ENCODE results near the gene TAGLN2.

TAGLN2 gene

DNA sequence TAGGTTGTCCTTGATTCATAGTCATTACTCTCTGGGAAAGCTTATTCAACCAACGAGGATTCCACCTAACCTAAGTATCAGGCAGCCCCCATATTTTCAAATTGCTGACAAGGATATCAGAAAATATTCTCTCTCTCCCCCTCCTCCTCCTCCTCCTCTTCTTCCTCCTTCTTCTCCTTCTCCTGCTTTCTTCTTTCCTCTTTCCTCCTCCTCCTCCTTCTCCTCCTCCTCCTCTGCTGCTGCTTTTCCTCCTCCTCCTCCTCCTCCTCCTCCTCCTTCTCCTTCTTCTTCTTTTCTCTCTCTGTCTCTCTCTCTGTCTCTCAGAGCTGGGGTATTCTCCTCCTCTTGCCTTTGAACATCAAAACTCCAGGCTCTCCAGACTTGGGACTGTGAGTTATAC is 22.6 kb upstream of the TAGLN2 start:
- no peak for DNase-seq

- no peak for DNase-seq
These were observed 21.2 kb upstream of the TAGLN2 start for GRCh38 chr1:159946242-159947187.

DNA sequence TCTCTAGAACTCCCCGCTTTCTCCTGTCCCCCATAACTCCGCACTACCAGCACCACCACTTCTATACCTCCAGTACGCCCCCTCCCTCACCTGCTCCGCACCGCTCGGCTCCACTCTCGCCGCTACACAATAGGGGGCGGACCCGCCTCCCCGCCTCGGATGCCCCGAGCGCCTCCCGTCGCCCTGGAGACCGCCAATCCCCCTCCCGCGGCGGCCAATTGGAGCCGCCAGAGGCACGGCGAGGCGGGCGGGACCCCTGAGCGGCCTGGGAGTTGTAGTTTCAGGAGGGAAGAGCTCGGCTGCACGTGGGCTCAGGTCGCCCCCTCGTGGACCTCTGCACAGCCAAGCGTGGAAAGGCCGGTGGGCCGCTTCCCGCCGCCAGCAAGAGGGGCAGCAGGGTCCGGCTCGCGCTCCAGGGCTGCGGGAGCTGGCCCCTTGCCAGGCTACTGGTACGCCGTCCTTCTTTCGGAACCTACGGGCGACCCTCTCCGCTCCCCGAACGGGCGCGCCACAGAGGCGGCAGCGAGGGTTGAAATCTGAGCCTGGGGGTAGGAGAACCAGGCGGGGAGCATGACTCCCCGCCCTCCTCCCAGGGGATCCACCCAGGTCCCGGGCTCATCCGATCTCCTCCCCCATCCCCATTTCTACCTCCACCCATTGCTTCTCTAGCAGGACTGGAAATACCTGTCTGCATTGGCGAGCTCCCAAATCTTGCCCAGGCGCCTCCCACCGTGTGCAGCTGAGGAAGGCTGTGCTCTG is 20.4 kb upstream of the TAGLN2 start, which contains the start of gene IGSF9:
IGSF9 (minus strand) TSS at position 131 of the 759 bp plus-strand sequence. CDS start 2,159 bp downstream, outside the sequence.
- peak; percentile 96 for DNase-seq

GRCh38 chr1:159944623-159945455 is 19.5 kb upstream of the TAGLN2 start:
- DNase-seq, result peak; percentile 49

DNA sequence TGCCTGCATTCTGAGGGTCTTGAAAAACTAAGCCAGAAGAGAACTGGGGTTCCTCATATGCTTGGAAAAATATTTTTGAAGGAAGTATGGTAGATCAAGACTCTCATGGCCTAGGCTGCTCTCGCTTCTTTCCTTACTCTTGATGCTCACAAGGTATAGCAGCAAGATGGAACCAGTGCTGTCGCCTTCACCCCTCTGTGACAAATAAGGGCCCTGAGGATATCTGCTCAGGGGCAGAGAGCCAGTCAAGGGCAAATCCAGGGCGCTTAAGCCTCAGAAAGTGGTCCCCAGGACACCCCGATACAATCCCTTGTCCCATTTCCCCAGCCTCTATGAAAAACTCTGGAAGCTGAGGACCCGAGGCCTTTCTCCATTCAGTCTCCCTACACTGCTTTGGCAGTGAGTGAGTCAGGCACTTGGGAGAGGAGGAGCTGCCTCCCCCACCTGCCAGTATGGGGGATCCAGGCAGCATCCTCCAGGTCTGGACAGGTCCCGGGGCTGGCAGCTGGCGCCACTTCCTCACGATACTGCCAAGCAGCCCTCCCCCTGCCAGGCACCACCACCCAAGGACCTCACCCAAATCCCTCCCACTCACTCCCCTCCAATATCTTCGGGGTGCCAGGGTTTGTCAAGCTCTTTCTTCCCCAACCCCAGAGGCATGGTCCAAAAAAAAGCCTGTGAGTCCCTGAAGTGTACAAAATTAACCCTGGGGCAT is 18.8 kb upstream of the TAGLN2 start:
- DNase-seq, result peak; percentile 86

DNA sequence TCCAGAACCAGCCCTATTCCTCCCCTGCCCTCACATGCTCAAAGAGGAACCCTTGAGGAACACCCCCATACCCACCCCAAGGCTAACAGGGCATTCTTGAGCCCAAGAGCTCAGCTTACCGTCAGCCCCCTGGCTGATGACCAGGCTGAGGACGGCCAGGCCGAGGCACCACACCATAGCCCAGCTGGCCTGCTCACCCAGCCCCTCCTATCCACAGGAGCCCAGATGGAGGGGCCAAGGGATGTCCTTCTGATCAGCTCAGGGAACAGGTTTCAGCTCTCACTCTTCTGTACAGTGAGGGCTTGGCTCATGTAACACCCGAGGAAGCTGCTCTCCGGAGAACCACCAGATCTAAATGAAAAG is 18.0 kb upstream of the TAGLN2 start:
- DNase-seq, result no peak

DNA sequence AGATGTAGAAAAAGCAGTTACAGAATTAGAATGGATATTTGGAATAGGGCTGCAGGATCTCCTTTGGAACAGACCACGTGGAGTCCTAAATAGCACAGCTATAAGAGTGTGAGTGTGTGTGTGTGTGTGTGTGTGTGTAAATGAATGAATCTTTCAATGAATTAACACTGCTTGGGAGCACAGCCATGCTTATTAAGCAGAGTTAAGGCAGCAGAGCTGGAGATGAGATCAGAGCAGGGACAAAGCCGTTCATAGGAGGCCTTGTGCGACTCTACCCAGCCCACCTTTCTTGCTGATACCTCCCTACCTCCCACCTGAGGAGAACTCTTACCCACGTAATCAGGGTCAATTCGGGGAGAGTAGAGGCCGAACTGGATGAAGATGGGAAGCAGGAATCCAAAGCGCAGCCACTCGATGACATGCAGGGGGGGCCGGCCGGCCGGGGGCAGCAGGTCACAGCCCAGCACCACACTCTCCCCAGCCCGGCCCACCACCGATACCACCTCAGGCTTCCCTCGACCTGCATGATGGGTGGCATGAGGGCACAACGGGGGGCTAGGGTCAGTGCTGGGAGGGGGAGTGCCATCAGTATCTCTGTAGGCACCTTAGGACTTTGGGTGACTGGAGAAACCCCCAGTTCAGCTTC is 17.4 kb upstream of the TAGLN2 start:
- DNase-seq, result no peak

DNA sequence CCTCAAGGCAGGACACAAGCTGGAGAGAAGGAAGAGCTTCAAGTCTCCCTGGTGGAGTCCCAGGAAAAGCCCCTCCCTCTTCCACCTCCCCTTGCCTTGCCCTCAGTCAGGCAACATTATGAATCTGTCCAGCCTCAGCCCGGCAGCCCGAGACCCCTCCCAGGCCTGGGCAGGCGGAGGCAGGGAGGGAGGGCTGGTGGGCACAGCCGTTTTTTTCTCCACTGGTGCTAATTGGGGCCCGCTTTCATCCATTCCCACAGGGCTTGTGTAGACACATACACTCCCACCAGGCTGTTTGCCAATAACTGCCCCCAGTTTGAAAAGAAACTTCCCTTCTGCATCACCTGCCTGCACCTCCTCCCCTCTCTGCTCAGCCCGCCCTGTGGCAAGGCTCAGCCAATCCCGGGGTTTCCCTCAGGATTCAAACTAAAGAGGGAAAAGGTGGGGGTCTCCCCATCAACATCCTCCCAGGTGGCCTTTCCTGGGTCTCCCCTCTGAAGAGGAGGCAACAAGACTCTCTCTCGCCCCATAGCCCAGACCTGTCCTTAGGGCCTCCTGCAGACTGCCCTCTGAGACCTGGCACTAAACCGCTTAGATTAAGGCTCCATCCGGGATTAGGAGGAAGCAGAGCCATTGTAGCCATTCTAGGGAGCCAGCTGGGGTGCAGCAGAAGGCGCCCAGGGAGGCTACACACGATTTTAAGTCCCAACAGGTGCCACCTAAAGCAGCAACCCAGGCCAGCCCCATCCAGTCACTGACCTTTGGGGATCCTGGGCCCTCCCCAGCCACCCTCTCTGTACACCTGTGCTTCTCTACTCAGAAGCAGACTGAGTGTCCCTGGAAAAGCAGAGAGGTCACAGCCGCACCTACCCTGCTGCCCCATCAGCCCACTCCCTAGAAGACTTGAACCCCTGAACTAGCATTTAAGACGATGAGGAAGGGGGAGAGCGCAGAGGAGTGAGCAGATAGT is 16.6 kb upstream of the TAGLN2 start:
- DNase-seq, result peak; percentile 88

- DNase-seq, result peak; percentile 31
These were observed 15.8 kb upstream of the TAGLN2 start for GRCh38 chr1:159941141-159941540.

- DNase-seq, result no peak
These were observed 14.8 kb upstream of the TAGLN2 start for GRCh38 chr1:159940006-159940620.

GRCh38 chr1:159939678-159940002 is 14.3 kb upstream of the TAGLN2 start:
- no peak for DNase-seq

DNA sequence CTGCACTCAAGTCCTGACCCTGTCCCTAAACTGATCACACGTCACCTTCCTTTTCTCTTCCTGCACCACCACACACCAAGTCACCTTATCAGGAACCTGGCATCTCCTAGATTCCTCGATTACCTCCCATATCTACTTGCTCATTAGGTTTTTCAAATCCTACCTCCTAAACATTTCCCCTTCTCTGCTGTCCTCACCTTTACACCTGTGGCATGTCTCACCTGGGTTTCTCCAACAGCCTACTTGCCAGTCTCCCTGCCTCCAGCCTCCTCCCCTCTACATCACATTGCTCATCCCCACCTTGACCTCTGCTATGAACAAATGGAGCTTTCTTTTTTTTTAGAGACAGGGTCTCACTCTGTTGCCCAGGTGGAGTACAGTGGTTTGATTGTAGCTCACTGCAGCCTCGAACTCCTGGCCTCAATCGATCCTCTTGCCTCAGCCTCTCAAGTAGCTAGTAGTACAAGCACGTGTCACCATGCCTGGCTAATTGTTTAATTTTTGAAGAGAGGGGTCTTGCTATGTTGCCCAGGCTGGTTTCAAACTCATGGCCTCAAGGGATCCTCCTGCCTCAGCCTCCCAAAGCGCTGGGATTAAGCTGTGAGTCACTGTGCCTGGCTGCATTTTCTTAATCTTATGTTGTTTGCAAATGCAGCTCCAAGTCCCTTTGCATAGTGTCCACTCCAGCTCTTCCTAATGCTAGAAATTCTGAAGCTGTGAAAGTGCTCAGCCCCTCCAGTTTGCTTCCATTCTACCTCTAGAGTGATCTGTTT is 13.8 kb upstream of the TAGLN2 start:
- no peak for DNase-seq

DNA sequence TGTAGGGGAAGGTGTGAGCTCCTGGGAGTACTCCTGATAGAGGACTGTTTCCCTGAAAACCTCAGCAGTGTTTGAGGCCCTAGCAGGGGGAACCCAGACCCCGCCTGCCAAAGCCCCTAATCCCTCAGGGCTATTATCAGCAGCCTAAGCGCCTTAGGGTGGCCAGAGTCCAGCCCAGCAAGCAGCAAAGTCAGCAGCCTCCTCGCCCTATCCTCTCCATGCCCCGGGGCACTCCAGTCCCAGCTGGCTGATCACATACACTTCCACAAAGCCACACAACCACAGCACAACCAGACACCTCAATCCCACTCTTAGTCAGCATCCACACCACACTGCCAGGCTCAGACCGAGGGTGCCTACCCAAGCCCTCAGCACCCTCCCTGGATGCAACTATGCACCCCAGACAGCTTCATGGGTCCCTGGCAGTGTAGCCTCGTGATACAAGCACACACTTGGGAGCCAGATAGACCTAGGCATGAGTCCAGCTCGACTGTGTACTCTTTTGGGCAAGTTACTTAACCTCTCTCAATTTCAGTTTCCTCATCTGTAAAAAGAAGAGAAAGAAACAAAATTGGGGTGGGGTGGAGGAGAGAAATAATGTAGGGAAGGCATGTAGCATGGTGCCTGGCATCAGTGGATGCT is 13.0 kb upstream of the TAGLN2 start:
- DNase-seq, result no peak

DNA sequence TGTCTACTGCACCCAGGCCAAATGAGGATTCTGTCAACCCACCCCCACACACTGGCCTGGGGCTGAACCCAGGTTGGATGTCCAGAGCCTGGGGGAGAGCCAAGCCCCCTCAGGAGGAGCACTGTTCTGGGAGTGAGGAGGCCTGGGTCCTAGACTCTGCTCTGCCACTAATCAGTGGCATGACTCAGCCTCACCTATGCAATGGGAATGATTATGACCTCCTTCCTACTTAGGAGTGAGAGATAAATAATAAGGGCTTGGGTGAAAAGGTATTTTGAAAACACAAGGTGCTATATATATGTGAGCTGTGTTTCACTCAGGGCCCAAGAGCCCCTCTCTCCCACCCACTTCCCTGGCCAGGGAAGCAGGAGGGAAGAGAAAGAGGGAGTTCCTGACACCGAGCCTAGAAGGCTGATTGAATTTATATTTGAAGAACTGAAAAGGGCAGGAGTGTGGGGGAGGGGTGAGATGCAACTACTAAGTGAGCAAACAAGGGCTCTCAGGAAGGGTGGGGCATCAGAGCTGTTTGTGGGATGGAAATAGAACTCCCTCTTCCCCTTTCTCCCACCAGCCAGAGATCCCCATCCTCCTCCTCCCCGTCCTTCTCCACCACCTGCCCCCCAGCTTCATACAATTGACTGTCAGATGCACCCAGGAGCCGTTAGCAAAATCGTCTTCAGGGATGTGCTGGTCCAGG is 11.9 kb upstream of the TAGLN2 start:
- DNase-seq, result no peak

DNA sequence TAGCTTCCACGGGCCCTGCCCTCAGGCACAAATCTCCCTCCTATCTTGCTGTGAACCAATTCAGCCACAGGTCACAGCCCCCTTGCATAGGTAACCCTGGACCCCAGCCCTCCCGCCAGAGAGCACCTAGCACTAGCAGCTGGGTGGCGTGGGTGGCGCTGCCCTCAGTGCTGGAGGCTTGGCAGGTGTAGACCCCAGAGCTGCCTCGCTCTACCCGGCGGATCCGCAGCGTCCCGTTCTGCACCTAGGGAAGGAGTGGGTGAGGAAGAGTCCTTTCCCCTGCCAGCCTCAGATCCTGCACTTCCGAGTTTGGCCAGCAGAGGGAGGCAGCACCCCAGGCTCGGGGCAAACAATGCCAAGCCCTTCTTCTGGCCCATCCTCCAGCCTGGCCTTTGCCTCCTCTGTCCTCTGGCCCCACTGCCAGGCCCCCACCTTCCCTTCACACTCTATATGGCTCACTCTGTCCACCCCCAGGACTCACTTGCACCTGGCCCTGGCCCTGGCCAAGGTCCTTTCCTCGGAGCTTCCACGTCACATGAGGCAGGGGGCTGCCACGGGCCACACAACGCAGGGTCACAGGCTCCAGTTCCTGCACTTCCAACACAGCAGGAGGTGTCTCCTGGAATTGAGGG is 11.1 kb upstream of the TAGLN2 start:
- DNase-seq, result peak; percentile 31

DNA sequence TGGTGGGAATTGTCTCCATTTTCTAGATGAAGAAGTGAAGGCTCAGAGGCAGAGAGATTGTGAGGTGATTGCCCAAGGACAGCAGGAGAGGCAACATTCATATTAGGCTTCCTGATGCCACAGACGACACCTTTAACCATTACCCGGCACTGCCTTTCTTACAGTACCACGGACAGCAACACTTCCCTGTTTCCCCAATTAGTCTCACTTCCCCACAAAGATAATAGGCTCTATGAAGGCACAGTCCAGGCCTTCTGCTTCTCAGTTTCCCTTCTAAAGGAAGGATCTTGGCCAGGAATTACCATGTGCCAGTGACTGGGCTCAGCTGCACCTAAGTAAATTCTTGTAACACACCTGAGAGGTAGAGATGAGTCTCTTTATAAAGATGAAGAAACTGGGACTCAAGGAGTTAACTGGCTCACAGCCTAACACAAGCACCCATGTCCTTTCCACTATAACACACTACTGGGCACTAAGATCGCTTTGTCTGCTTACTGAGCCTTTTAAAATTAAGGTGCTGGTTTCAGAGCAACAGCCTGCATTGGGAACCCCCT is 10.5 kb upstream of the TAGLN2 start:
- no peak for DNase-seq

DNA sequence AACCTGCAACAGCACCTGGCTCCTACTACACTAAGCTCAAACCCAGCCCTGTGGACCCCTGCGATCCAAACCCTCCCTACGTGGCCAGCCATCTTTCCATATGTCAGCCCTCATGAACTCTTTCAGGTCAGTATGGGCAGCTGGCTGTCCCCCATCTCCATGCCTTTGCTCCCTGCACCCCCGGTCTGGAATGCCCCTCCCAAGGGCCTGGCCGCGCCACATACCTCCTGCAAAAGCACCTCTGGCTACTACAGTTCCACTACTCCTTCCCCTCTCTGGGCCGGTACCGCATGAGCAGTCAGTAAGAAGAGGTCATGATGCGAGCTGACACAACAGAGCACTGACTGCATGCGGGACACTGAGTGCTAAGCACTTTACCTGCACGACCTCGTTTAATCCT is 10.0 kb upstream of the TAGLN2 start:
- DNase-seq, result no peak
